A172 (cell line): Measurements from ENCODE around the gene RIPK3. TPM values are rescaled to one million over a fixed set of nuclear protein-coding genes. Genes with fewer than 3 reads are reported as not detected.

ENCODE experiments used
- DNase-seq: peaks from one replicate; pipeline ENCODE4 v3.0.0-alpha.2; 2015; ENCODE audit warnings: low spot score
- total RNA-seq: library from RNA; depleted of rRNA; stranded (reverse); fragments of >200 nt; shearing (Covaris generic); gene quantifications from 2 replicates; pipeline ENCODE4 v1.2.3, GENCODE V29; 2014; rRNA removed

Gene RIPK3
- total RNA-seq, 1 experiment from 2014 or later = not detected

DNA sequence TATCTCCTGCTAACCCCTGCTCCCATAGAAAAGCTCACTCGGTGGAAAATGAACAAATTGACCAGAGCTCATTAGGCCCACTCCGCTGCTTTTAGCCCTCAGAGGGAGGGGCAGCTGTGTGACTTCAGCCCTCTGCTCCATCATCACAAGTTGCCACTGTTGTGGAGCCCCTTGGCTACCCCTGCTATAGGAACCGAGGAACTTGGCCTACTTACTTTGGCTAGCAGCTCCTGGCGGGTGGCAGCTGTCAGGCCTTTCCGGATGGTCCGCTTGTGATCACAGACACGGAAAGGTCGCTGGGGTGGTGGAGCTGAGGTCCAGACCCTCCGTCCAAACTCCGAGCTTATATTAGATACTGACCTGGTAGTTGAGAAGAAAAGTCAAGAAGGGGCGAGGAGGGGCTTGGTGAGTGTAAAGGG is 32.6 kb downstream of the RIPK3 start:
- DNase-seq = no peak

DNA sequence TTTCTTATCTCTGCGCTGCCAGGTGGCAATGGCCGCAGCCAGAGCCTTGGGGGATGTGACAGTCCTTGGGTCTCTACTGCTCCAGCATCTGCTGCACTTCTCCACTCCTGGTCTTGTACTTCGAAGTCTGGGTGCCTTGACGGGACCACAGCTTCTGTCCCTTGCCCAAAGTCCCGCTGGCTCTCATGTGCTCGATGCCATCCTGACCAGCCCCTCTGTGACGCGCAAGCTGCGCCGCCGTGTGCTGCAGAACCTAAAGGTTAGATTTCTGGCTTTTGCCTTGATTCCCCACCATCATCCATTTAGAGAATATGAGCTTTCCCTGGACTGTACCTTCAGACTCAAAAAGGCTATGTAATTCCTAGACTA is 35.8 kb downstream of the RIPK3 start:
- DNase-seq = no peak

DNA sequence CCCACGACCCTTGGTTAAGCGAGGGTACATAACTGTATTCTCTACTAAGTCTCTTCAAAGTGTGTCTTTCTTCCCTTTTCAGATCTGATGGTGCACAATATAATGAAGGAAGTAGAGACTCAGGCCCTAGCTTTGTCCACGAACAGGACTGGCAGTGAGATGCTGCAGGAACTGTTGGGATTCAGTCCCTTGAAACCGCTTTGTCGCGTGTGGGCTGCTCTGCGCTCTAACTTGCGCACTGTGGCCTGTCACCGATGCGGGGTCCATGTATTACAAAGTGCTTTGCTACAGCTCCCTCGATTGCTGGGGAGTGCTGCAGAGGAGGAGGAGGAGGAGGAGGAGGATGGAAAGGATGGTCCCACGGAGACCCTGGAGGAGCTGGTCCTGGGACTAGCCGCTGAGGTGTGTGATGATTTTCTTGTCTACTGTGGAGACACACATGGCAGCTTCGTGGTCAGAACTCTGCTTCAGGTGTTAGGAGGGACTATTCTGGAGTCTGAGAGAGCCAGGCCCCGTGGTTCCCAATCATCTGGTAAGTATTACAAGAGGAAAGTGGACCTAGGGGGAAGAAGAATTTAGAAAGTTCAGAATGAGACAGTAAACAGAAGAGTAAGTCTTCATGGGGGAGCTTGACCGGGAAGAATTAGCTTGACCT is 39.3 kb downstream of the RIPK3 start:
- no peak for DNase-seq

GRCh38 chr14:24299255-24300191 is 40.3 kb downstream of the RIPK3 start, which contains the start of the genes DHRS1 and NOP9:
Gene DHRS1, minus strand, starts transcription at chr14:24299780. Its CDS starts 674 bp downstream, at chr14:24299106.
Gene NOP9, plus strand, starts transcription at chr14:24299850. Its CDS starts 105 bp downstream, at chr14:24299955.
- peak; percentile 60 for DNase-seq

GRCh38 chr14:24298892-24299254 is 40.9 kb downstream of the RIPK3 start:
- peak; percentile 34 for DNase-seq

DNA sequence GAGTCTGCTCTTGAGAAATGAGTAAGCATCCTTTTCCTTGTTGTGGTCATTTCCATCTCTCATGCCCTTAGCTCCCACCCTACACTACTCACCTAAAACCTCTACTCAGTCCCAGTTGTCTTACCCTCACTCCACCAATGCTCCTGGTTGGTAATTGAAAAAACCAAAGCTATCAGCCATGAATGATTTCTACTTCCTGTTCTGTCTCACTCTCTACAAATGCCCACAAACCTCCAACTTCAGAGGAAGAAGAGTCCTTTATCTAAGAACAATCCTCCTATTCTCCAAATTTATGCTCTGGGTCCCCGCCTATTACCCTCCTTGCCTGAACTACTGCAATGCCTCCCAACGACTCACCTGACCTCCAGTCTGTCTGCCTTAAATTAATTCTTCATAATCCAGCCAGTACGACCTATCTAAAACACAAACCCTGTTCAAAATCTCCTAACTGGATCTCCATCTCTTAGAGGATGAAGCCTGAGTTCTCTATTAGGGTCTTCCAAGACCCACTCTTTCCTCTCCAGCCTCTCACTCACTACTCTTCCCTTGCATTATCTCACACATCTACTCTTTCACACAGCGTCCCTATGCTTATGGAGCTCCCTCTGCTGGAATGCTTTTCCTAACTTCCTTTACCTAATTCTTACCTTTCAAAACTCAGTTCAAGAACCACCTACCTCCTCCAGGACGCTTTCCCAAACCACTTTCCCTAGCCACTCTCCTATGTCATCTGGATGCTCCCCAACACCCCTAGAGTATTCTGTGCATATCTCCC is 42.4 kb downstream of the RIPK3 start:
- DNase-seq = no peak

- DNase-seq = peak; percentile 71
Observed at GRCh38 chr14:24296341-24297157, 43.2 kb downstream of the RIPK3 start.

DNA sequence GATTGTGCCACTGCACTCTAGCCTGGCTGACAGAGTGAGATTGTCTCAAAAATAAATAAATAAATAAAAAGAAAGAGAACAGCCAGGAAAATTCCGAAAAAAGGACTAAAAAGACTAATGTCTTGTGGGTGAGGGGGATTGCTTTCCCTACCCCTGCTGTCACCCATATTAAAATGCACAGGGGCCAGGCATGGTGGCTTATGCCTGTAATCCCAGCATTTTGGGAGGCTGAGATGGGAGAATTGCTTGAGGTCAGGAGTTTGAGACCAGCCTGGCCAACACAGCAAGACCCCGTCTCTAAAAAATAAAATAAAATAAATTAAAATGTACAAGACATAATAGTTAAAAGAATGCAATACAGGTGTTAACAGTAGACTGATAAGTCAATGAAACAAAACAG is 46.3 kb downstream of the RIPK3 start:
- DNase-seq = no peak

DNA sequence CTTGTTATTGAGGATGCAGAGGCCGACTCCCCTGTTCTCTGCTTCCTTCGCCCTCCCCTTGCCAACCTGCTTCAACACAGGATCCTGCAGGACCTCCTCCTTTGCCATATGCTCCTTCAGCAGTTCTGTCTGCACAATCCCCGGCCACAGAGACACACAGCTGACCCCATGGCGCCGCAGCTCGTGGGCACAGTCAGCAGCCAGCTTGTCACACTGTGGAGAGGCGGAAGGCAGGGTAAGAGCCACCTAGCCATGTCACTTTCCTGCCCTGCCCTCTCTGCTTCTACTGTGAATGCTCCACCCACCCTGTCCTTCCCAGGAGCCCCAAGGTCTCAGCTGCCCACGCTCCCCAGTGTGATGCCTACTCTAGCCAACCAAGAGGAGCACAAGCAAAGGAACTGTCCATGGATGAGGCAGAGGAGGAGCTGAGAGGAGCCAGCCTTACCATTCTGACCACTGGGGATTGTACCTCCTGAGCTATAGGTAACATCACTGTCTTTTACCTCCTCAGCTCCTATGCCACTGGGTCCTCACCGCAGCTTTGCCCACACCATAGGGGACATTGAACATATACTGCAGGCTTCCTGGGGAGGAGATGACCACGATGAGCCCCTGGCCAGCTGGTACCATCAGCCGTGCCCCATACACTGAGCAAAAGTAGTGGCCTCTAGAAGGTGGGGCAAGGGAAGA is 47.5 kb downstream of the RIPK3 start:
- no peak for DNase-seq

DNA sequence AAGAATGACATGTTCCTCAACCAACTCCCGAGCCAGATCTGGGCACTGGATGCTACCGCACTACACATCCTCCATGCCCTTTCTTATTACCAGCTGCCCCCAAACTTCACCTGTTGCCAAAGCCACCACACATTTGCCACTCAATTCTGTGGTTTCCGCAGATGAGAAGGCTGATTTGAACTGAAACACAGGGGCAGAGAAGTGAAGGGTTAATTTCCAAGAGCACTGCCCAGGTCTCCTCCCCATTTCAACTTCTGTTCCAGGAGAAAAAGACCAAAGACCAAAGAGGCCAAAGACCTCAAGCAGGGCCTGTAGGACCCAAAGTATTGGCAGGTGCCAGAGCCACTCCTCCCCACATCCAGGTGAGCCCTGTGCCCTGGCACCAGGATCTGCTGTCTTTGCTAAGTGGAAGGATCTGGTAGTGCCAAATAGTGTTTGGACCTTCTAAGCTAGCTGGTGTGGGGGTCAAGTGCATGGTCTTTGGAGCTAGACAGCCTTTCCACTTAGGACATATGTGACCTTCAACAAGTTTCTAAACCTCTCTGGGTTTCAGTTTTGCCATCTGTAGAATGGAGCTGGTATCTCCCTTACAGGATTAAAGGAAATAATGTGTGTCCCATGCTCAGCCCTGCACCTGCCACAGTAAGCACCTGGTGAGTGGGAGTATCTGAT is 48.2 kb downstream of the RIPK3 start:
- no peak for DNase-seq

GRCh38 chr14:24290746-24291145 is 49.0 kb downstream of the RIPK3 start:
- no peak for DNase-seq

DNA sequence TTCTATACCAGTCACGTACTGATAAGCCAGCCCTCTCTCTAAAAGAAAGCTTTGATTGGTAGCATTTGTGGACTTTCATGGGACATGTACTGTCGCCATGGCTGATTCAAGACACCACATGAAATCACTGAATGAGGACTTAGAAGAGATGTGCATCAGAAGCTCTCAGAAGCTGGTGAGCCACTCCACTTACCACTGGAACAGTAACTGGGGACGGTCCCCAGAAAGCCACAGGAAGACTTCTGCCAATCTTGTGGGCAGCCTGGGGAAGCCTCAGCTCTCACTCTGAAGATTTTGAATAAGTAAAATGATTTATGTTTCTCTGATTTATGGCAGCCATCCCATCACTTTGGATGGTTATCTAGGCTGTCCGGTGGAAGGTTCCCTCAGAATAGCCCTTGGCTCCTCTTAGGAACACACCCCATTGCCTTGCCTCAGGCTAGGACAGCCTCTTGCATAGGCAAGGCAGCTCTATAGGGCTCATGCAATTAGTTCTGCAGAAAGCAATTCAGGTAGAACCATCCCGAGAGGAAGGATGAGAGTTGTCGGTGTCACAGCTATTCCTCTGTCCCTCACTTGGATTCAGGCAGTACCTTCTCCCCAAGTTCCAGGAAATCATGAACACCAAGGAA is 50.0 kb downstream of the RIPK3 start:
- no peak for DNase-seq

GRCh38 chr14:24286996-24287395 is 52.8 kb downstream of the RIPK3 start:
- no peak for DNase-seq

Other genes with a start within 250 kb of the RIPK3 start
- 2.0 and 4.4 TPM in 2 replicates for gene PCK2, start 245.7 kb downstream of the RIPK3 start, total RNA-seq
- gene DCAF11, start 225.2 kb downstream of the RIPK3 start, total RNA-seq = 32.4 and 63.4 TPM in 2 replicates
- 0.72 TPM in 1 of 2 replicates, not detected in the other for gene NRL, start 225.0 kb downstream of the RIPK3 start, total RNA-seq
- not detected in 2 replicates for gene FITM1, start 209.3 kb downstream of the RIPK3 start, total RNA-seq
- 163 TPM in 2 replicates for gene PSME1, start 203.8 kb downstream of the RIPK3 start, total RNA-seq
- gene EMC9, start 198.4 kb downstream of the RIPK3 start, total RNA-seq = 11.3 and 15.2 TPM in 2 replicates
- 102 and 126 TPM in 2 replicates for gene PSME2, start 193.4 kb downstream of the RIPK3 start, total RNA-seq
- 30.6 and 32.1 TPM in 2 replicates for gene RNF31, start 192.5 kb downstream of the RIPK3 start, total RNA-seq
- 20.8 and 24.9 TPM in 2 replicates for gene IRF9, start 178.7 kb downstream of the RIPK3 start, total RNA-seq
- gene REC8, start 167.9 kb downstream of the RIPK3 start, total RNA-seq = 0.91 TPM in 1 of 2 replicates, not detected in the other
- gene IPO4, start 151.2 kb downstream of the RIPK3 start, total RNA-seq = 49.5 and 53.2 TPM in 2 replicates
- gene TM9SF1, start 144.6 kb downstream of the RIPK3 start, total RNA-seq = 45.3 and 50.8 TPM in 2 replicates
- not detected in 2 replicates for gene TSSK4, start 134.3 kb downstream of the RIPK3 start, total RNA-seq
- 19.8 and 38.1 TPM in 2 replicates for gene CHMP4A, start 126.5 kb downstream of the RIPK3 start, total RNA-seq
- 6.4 and 20.2 TPM in 2 replicates for gene MDP1, start 123.9 kb downstream of the RIPK3 start, total RNA-seq
- 201 and 286 TPM in 2 replicates for gene NEDD8, start 107.6 kb downstream of the RIPK3 start, total RNA-seq
- gene GMPR2, start 107.1 kb downstream of the RIPK3 start, total RNA-seq = 49.3 and 52.7 TPM in 2 replicates
- 36.1 and 44.5 TPM in 2 replicates for gene TINF2, start 97.4 kb downstream of the RIPK3 start, total RNA-seq
- 0.64 and 3.3 TPM in 2 replicates for gene TGM1, start 76.8 kb downstream of the RIPK3 start, total RNA-seq
- 14.7 and 15.2 TPM in 2 replicates for gene RABGGTA, start 68.4 kb downstream of the RIPK3 start, total RNA-seq
- 15.1 and 27.8 TPM in 2 replicates for gene DHRS1, start 40.2 kb downstream of the RIPK3 start, total RNA-seq
- 7.8 and 9.6 TPM in 2 replicates for gene NOP9, start 40.1 kb downstream of the RIPK3 start, total RNA-seq
- not detected in 2 replicates for gene CIDEB, start 32.0 kb downstream of the RIPK3 start, total RNA-seq
- 4.7 and 5.9 TPM in 2 replicates for gene LTB4R2, start 29.9 kb downstream of the RIPK3 start, total RNA-seq
- 2.3 and 2.9 TPM in 2 replicates for gene LTB4R, start 28.5 kb downstream of the RIPK3 start, total RNA-seq
- 0.05 TPM in 1 of 2 replicates, not detected in the other for gene ADCY4, start 4.9 kb downstream of the RIPK3 start, total RNA-seq
- gene NFATC4, start 28.2 kb upstream of the RIPK3 start, total RNA-seq = not detected in 2 replicates
- 0.12 and 0.69 TPM in 2 replicates for gene NYNRIN, start 59.0 kb upstream of the RIPK3 start, total RNA-seq
- 0.17 TPM in 1 of 2 replicates, not detected in the other for gene CBLN3, start 89.7 kb upstream of the RIPK3 start, total RNA-seq
- 15.4 and 19.5 TPM in 2 replicates for gene KHNYN, start 90.0 kb upstream of the RIPK3 start, total RNA-seq
- gene SDR39U1, start 102.8 kb upstream of the RIPK3 start, total RNA-seq = 3.3 and 4.0 TPM in 2 replicates
- not detected in 2 replicates for gene CMA1, start 168.3 kb upstream of the RIPK3 start, total RNA-seq
- not detected in 2 replicates for gene CTSG, start 236.3 kb upstream of the RIPK3 start, total RNA-seq